ENCODE results near the gene MAPKAP1. TPM values are rescaled to one million over a fixed set of nuclear protein-coding genes. Genes with fewer than 3 reads are reported as not detected.

MAPKAP1 gene
- polyA plus RNA-seq, 1 donor (not counting 4 experiments of a cell fraction or from before 2014, with no cell fraction given), result 129 TPM

DNA sequence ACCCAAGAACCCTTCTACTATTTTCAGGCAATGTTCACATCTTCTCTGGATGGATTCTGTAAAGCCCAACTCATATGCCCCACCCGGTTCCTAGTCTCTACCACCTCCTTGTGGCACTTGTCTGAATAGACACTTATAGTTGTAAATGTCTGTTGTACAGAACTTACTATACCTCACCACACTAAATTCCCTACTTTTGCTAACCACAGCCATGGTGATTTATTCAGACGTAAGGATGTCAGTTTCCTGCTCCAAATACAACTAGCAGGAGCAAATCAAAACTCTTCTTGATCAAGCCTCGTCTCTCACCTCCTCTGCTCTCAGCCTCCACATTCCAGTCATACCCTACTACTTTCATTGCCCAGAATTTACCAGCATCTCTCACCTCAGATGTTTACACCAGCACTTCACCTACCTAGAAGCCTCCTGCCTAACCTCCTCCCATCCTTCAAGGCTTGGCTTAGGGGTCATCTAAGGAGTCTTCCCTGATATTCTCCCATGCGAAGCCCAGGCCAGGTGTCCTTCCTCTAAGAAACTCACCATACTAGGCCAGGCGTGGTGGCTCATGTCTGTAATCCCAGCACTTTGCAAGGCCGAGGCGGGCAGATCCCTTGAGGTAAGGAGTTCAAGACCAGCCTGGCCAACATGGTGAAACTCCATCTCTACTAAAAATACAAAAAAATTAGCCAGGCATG lies 75.5 kb downstream of the MAPKAP1 start:
- dilution Hi-C loops (cut with MboI; ENCODE audit: extremely low pct_ligation_motif_present, low sequenced_read_pairs), result no loop called here

GRCh38 chr9:125630436-125630835 lies 76.6 kb downstream of the MAPKAP1 start:
- FAIRE-seq (no peak), DNase-seq (ENCODE audit: low read depth, low spot score) (peak; percentile 33)
- H3K9ac ChIP-seq (ENCODE audit: control insufficient read depth, extremely low read depth, insufficient read depth, low read length), result no peak overlapping the region
- H3K27me3 ChIP-seq (ENCODE audit: control insufficient read depth, extremely low read depth, insufficient read depth, low read length), result no peaks in the 10 kb centered on the region
- H3K4me2 ChIP-seq (ENCODE audit: control insufficient read depth, extremely low read depth, insufficient read depth, low read depth, low read length), result no peak overlapping the region
- H2AFZ ChIP-seq (ENCODE audit: control insufficient read depth, low read length), result no peak overlapping the region
- no peaks in the 10 kb centered on the region for H3K9me3 ChIP-seq (ENCODE audit: control insufficient read depth, low read depth, low read length)
- no peak for TF ChIP-seq EZH2 (IDR thresholded peaks at IDR 0.05; ENCODE audit: low read length)
- TF ChIP-seq CTCF (optimal IDR thresholded peaks at IDR 0.05 in 1 of 3, IDR thresholded peaks at IDR 0.05 in 1 of 3, conservative IDR thresholded peaks at IDR 0.05 in 1 of 3; ENCODE audit: extremely low read depth in 1 of 3, insufficient read depth in 2 of 3, low read length in 3 of 3), result no peak
- H3K36me3 ChIP-seq (ENCODE audit: control insufficient read depth in 2 of 2, extremely low read depth in 1 of 2, insufficient read depth in 2 of 2, low read length in 2 of 2), result no peaks in the 10 kb centered on the region
- H3K4me3 ChIP-seq (ENCODE audit: control insufficient read depth in 2 of 3, extremely low read depth in 1 of 3, insufficient read depth in 2 of 3, low read depth in 1 of 3, low read length in 3 of 3), result no peak overlapping the region
- dilution Hi-C loops (cut with MboI; ENCODE audit: extremely low pct_ligation_motif_present, low sequenced_read_pairs), result no loop called here
- peaks cover 7% of the 10 kb centered on the region for H3K9me1 ChIP-seq (ENCODE audit: control insufficient read depth, extremely low read depth, insufficient read depth, low read length)
- H4K20me1 ChIP-seq (ENCODE audit: control insufficient read depth, extremely low read depth, insufficient read depth, low read length), result peaks cover 12% of the 10 kb centered on the region
- H3K79me2 ChIP-seq (ENCODE audit: control insufficient read depth, insufficient read depth, low read length), result peaks cover 72% of the 10 kb centered on the region
- peaks cover 51% of the 10 kb centered on the region for H3K4me1 ChIP-seq (ENCODE audit: control insufficient read depth, extremely low read depth, insufficient read depth, low read length)
- no peak overlapping the region for H3K27ac ChIP-seq (ENCODE audit: control insufficient read depth, insufficient read depth, low read length)

More for the DNA sequence above, 75.5 kb downstream of the MAPKAP1 start:
- H4K20me1 ChIP-seq (ENCODE audit: control insufficient read depth, extremely low read depth, insufficient read depth, low read length), result peaks cover 13% of the 10 kb centered on the region
- peaks cover 8% of the 10 kb centered on the region for H3K9me1 ChIP-seq (ENCODE audit: control insufficient read depth, extremely low read depth, insufficient read depth, low read length)
- H3K4me2 ChIP-seq (ENCODE audit: control insufficient read depth, extremely low read depth, insufficient read depth, low read depth, low read length), result peak overlapping the region; percentile 4
- H3K27me3 ChIP-seq (ENCODE audit: control insufficient read depth, extremely low read depth, insufficient read depth, low read length), result no peaks in the 10 kb centered on the region
- H3K4me3 ChIP-seq (ENCODE audit: control insufficient read depth in 2 of 3, extremely low read depth in 1 of 3, insufficient read depth in 2 of 3, low read depth in 1 of 3, low read length in 3 of 3), result peak overlapping the region in 1 of 3 experiments; percentile 17
- peak; percentile 49 to 61 (median 50) for TF ChIP-seq CTCF (optimal IDR thresholded peaks at IDR 0.05 in 1 of 3, IDR thresholded peaks at IDR 0.05 in 1 of 3, conservative IDR thresholded peaks at IDR 0.05 in 1 of 3; ENCODE audit: extremely low read depth in 1 of 3, insufficient read depth in 2 of 3, low read length in 3 of 3)
- TF ChIP-seq EZH2 (IDR thresholded peaks at IDR 0.05; ENCODE audit: low read length), result no peak
- peaks cover 51% of the 10 kb centered on the region for H3K4me1 ChIP-seq (ENCODE audit: control insufficient read depth, extremely low read depth, insufficient read depth, low read length)
- no peak overlapping the region for H2AFZ ChIP-seq (ENCODE audit: control insufficient read depth, low read length)
- no peak for DNase-seq (ENCODE audit: low read depth, low spot score)
- H3K79me2 ChIP-seq (ENCODE audit: control insufficient read depth, insufficient read depth, low read length), result peaks cover 74% of the 10 kb centered on the region
- H3K27ac ChIP-seq (ENCODE audit: control insufficient read depth, insufficient read depth, low read length), result peak overlapping the region; percentile 56
- no peaks in the 10 kb centered on the region for H3K9me3 ChIP-seq (ENCODE audit: control insufficient read depth, low read depth, low read length)
- no peak overlapping the region for H3K9ac ChIP-seq (ENCODE audit: control insufficient read depth, extremely low read depth, insufficient read depth, low read length)
- H3K36me3 ChIP-seq (ENCODE audit: control insufficient read depth in 2 of 2, extremely low read depth in 1 of 2, insufficient read depth in 2 of 2, low read length in 2 of 2), result no peaks in the 10 kb centered on the region
- peak; percentile 57 for FAIRE-seq

Data from keratinocyte (primary cell).